Activated T-helper 1 cell treated with anti-CD3 and anti-CD28 coated beads, Interleukin-2, amount 50 U/mL, for 16 hours (primary cell): ENCODE data around the gene AP2A2.
"Not testable (repeated sequence)": the region's sequence is repeated elsewhere in the genome, so short reads cannot be mapped to it uniquely, and the experiment has no call there.

ENCODE experiments used
- DNase-seq, 2 donors: peaks; one replicate each; pipeline ENCODE4 v3.0.0-alpha.2; 2020; ENCODE audit warnings: low read depth in 1 of 2, low spot score in 1 of 2

Gene AP2A2

GRCh38 chr11:1012740-1013630 lies 87.3 kb downstream of the AP2A2 start:
- DNase-seq, result no peak

- DNase-seq, result no peak
Observed at GRCh38 chr11:1013631-1013935, 87.9 kb downstream of the AP2A2 start.

- DNase-seq, result no peak
Observed at GRCh38 chr11:1014276-1014675, 88.6 kb downstream of the AP2A2 start.

- no peak for DNase-seq
Observed at GRCh38 chr11:1015064-1015463, 89.4 kb downstream of the AP2A2 start.

- no peak for DNase-seq
Observed at GRCh38 chr11:1015826-1016545, 90.3 kb downstream of the AP2A2 start.

GRCh38 chr11:1016610-1017126 lies 91.0 kb downstream of the AP2A2 start:
- DNase-seq, result not testable (repeated sequence)

GRCh38 chr11:1017269-1018005 lies 91.8 kb downstream of the AP2A2 start:
- no peak for DNase-seq

GRCh38 chr11:1018091-1018490 lies 92.4 kb downstream of the AP2A2 start:
- DNase-seq, result no peak

- DNase-seq, result no peak
Observed at GRCh38 chr11:1019321-1019910, 93.7 kb downstream of the AP2A2 start.

GRCh38 chr11:1020211-1020905 lies 94.7 kb downstream of the AP2A2 start:
- DNase-seq, result no peak

GRCh38 chr11:1022411-1022810 lies 96.7 kb downstream of the AP2A2 start:
- no peak for DNase-seq

- no peak for DNase-seq
Observed at GRCh38 chr11:1022908-1023810, 97.5 kb downstream of the AP2A2 start.

- DNase-seq, result no peak
Observed at GRCh38 chr11:1023811-1024596, 98.3 kb downstream of the AP2A2 start.

- no peak for DNase-seq
Observed at GRCh38 chr11:1024597-1025409, 99.1 kb downstream of the AP2A2 start.

GRCh38 chr11:1025410-1026162 lies 99.9 kb downstream of the AP2A2 start:
- no peak for DNase-seq

GRCh38 chr11:1026163-1026450 lies 100.4 kb downstream of the AP2A2 start:
- no peak for DNase-seq

GRCh38 chr11:1026641-1027482 lies 101.2 kb downstream of the AP2A2 start:
- no peak for DNase-seq
